ENCODE measurements around the gene DOP1B.
"Not testable (repeated sequence)": the region's sequence is repeated elsewhere in the genome, so short reads cannot be mapped to it uniquely, and the experiment has no call there.

The DOP1B gene

DNA sequence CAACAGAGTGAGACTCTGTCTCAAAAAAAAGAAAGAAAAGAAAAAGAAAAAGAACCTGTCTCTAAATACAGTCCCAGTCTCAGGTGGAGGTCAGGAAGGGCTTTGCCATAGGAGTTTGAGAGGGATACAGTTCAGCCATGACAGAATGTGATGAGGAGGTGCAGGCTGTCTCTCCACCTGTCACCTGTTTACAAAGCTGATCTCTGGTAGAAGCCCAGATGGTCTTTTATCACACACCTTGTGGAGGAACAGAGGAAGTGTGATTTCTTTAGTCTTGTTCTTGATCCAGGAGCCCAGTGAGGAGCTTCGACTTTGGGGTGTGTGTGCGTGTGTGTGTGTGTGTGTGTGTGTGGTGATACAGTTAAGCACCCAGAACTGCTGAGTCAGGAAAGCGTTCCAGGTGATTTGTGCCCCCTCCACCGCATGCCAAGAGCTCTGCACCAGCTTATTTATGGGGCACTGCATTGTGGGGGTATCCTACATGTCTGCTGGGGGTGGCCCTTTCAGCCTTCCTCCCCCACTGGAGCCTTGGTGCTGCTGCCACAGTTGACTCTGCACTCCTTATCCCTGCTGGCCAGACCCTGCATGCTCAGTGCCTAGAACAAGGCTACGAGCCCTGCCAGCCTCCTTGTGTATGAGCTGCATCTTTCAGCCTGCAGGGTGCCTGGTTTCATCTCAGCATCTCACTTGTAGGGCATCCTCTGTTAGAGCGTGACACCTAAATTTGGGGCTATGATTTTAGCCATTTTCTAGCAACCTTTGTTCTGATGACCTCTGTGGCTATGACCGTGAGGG lies 19.3 kb downstream of the DOP1B start:
- no peak for DNase-seq

DNA sequence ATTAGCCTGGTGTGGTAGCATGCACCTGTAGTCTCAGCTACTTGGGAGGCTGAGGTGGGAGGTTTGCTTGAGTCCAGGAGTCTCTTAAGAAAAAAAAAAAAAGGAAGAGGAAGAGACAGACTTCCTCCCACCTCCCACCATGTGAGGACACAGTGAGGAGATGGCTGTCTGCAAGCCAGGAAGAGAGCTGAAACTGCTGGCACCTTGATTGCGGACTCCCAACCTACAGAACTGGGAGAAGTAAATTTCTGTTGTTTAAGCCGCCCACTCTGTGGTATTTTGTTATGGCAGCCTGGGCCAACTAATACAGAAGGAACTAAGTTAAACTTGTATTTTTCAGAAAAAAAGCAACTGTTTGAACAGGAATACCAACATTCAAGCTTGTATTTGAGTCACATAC lies 21.7 kb downstream of the DOP1B start:
- no peak for DNase-seq

DNA sequence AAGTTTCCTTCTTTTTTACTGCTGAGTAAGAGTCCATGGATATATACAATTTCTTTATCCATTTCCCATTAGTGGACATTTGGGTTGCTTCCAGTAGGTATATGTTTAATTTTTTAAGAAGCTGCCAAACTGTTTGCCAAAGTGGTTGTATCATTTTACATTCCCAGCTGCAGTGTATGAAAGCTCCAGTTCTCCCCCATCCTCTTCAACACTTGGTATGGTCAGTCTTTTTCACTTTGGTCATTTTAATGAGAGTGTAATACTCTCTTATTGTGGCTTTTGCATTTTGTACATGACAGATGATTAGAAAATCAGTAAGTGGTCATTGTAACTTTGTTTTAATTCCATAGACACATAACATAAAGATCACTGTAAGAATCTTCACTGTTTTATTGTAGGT lies 22.5 kb downstream of the DOP1B start:
- DNase-seq: no peak

DNA sequence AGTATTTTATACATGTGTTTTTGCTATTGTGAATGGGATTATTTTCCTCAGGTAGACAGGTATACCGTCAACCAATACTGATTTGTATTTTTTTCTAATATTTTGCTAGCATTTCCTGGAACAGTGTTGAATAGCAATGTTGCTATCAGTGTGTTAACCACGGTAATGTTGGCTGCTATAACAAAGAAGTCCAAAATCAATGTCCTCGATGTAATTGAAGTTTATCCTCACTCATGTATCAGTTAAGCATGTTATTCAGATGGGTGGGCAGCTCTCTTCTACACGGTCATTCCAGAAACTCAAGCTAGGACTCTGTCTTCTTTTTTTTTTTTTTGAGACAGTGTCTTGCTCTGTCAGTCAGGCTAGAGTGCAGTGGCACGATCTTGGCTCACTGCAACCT lies 24.3 kb downstream of the DOP1B start:
- no peak for DNase-seq

DNA sequence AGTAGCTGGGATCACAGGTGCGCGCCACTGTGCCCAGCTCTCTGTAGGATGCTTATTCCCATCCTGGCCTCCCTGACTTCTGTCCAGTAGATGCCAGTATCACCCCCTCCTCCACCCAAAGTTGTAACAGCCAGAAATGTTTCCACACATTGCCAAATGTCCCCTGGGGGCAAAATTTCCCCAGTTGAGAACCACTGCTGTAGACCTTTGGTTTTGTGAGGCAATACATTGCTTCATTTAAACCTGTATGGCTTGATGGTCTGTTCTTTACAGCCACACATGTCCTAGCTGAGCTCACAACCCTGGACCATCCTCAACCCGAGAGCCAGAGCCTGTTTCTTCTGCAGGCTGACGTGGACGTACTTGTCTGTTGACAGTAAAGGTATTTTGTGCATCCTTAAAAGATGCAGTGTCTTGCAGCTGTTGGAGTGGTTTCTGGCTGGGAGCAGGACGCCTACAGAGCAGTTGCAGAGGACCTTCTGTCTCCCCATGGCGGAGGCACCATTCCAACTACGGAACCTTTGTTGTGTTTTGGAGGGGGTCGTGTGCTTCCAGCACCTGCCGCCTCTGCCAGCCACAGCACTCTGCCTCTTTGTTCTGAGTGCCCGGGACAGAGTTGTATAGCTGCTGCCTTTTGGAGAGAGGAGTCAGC lies 26.6 kb downstream of the DOP1B start:
- DNase-seq: no peak

DNA sequence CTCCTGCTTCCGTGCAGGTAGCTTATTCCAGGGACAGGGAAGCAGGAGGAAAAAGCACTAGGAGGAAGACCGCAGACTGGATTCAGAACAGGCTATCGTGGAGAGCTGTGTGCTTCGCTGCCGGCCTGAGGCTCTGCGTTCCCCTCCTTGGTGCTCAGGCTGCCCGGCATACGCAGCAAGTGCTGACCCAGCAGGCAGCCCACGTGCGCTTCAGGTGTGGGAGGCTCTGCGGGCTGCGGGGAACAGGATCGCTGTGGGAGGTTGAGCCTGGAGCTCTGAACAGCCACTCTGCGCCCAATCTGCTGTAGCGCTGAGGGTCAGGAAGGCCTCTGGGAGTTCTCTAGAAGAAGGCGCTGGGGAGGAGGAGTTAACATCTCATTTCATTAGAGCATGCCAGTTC lies 27.9 kb downstream of the DOP1B start:
- DNase-seq: no peak

DNA sequence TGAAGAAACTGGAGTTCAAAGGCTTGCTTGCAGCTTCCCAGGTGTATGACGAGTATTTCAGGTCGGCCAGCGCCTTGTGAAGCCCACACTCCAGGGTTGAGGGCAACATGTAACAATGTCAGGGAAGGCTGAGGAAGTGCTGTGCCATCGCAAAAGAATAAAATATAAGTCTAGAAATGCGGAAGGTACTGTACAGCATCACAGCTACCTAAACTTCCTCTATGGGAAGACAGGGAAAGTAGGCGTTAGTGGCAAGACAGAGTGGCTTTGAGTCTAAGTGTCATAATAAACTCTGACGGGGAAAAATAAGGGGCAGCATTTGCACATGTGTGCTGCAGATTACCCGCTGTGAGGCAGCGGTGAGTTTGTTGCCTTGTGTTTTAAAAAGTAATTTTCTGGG lies 28.9 kb downstream of the DOP1B start:
- DNase-seq: no peak

DNA sequence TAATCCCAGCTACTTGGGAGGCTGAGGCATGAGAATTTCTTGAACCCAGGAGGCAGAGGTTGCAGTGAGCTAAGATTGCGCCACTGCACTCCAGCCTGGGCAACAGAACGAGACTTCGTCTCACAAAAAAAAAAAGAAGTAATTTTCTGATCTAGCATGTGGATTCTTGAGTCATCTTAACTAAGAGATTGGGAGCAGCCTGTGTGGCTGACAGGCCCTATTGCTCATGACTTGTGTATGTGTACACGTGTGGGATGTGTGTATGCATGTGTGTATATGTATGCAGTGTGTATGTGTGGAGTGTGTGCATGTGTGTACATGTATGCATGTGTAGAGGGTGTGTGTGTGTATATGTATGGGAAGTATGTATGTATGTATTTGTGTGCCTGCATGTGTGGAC lies 29.5 kb downstream of the DOP1B start:
- DNase-seq: no peak

DNA sequence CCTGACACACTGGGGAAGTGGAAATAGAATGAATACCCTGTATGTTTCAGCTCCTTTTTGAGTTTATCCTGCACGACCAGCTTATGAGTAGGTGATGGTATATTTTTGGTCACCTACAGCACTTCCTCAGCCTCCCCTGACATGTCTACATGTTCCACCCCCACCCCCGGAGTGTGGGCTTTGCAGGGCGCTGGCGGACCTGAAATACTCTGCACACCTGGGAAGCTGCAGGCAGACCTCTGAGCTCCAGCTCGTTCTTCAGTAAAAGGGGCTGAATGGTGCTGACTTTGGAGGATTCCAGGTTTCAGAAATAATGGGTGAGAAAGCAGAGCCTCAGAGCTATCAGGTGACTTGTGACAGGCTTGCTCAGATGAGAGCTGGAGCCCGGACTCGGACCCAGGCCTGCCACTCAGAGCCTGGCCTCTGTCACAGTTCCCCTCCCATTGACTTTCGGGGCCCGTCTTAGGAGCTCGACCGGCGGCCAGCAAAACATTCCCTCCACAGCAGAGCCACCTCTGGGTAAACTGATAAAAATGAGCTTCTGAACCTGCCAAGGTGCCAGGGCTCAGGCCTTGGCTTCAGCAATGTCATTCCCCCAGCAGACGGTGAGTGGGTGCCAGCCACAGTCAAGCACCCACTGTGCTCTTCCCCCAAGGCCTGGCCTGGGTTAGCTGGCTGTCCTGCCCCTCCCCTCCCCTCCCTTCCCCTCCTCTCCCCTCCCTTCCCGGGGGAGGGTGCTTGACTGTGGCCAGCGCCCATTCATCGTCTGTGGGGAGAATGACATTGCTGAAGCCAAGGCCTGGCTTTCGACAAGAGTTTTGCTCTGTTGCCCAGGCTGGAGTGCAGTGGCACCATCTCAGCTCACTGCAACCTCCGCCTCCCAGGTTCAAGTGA lies 30.1 kb downstream of the DOP1B start:
- DNase-seq: no peak

DNA sequence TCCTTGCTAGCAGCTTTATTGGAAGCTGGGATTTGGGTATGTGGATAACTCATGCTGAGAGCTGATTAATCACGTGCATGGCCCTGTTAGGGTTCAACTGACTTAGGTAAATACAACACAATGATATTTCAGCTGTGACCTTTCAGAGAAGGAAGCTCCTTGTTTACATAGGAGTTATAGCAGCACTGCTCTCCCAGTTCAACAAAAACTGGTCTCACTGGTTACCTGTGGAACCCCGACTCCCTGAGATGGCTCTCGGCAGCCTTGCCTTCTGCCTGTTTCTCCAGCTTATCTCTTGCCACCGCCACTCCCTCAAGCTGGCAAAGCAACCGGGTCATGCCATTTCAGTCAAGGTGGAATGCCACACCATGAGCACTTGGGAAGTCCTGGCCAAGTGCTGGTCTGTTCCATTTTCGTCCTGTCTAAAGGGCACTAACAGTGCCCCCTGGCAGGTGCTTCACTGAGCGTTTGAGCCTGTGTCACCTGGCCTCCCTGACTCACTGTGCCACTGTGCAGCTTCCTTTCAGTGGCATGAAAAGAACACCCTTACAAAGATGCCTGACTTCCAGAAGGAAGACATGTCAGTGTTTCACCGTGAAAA lies 31.6 kb downstream of the DOP1B start:
- DNase-seq: no peak

DNA sequence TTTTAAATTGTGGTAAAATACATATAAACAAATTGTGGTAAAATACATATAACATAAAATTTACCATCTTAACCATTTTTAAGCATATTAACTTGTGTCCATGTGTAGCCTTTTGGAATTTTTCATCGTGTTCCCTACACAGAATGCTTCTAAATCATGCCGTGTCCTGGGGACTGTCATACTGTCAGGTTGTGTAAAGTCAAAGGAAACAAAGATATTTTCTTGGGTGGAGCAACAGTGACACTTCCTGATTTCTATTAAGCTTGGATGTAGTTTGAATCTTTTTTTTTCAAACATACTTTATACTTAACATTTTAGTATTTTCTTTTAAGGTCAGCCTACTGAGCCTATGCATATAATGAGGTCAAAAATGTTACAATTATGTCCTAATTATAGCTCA lies 32.3 kb downstream of the DOP1B start:
- no peak for DNase-seq

DNA sequence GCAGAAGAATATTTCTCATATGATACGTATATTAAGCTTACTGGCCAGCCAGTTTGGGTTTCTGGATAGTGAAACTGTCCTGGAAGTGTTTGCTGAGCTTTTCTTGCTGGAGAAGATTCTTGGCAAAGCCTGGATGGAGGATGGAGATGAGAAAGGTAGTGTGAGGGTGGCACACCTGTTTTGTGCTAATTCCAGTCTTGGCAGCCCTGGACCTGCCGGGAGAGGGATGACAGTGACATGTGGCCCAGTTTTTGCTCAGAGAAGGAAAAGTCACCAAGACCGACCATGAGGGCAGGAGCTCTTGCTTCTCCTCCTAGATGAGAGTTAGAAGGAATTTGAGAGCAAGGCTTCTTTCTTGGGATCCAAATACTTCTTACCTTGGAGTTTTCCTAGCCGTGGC lies 34.1 kb downstream of the DOP1B start:
- DNase-seq: no peak

DNA sequence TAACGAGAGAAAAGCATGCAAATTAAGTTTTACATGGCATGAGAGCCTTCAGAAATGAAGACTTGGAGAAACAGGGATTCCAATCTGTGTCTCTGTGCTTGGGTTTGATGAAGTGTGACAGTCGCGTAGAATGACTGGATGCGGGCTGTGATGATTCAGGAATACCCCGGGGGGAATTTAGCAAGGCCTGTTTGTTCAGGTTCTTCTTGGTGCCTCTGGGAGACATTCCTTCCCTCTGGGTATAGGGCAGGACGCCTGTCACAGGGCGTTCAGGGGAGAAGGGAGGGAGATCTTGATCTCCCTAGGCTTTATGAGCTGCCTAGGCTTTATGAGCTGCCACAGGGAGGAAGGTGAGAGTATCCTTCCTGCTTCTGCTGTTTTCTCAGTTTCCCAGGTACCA lies 36.6 kb downstream of the DOP1B start:
- DNase-seq: no peak

DNA sequence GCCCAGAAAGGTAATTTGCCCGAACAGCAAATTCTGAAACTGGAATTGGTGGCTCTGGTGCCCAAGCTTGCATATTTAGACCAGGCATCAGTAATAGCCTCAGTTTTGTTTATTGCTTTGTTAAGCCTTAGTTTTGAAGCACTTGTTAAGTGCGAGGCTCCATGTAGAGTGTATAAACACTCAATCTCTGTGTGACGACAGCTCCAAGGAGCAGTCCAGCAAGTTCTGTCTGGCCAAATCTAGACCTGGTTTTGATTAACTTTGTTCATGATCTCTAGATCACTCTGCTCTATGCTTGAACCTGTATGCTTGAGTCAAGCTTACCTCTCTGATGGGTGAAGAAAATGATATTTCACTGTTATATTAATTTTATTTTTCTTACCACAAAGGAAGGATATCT lies 37.4 kb downstream of the DOP1B start:
- no peak for DNase-seq

DNA sequence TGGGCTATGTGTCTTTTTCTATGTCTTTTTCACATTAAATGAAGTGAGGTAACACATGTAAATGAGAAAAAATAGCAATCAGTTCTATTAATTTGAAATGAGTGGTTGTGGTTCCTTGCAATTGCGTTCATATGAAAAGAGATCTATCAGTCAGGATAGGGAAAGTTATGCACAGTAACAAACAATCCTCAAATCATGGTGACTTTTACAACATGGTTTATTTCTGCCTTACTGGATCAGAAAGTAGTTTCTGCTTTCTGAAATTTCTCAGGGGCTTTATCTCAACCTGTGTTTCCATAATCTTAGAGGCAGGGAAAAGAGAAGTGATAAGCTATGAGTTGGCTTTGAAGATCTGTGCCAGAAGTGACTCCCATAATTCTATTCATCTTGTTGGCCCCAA lies 39.0 kb downstream of the DOP1B start:
- no peak for DNase-seq

DNA sequence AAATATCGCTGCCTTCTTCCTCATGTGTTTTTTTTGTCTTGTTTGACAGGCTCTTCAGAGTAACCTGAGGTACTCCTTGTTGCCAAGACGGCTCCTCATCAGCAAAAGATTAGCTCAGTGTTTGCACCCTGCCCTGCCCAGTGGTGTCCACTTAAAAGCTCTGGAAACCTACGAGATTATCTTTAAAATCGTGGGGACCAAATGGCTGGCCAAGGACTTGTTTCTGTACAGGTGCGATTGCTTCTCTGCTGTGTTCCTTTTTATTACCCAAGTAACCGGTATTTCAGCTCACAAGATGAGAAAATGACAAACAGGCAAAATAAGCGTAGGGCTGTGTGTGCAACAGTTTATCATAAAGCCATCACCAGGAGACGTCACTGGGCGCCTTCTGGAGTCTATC lies 42.4 kb downstream of the DOP1B start:
- DNase-seq: no peak

DNA sequence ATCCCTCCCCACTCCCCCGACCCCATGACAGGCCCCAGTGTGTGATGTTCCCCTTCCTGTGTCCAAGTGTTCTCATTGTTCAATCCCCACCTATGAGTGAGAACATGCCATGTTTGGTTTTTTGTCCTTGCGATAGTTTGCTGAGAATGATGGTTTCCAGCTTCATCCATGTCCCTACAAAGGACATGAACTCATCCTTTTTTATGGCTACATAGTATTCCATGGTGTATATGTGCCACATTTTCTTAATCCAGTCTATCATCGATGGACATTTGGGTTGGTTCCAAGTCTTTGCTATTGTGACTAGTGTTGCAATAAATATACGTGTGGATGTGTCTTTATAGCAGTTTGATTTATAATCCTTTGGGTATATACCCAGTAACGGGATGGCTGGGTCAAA lies 43.0 kb downstream of the DOP1B start:
- not testable (repeated sequence) for DNase-seq

DNA sequence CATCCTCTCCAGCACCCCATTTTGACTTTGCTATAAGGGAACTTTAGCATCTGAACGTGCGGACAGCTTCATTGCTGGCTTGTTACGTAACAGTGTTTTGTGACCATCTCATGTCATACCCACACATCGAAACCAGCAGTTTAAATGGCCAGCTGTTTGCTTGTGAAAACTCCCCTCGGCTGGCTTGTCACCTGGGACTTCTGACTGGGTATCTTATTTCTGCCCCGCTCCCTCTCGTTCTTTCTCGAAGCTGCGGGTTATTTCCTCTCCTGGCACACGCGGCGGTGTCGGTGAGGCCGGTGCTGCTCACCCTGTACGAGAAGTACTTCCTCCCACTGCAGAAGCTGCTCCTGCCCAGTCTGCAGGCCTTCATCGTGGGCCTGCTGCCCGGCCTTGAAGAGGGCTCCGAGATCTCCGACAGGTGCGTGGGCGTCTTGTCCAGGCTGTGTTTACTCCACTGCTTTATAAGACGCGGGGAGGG lies 43.5 kb downstream of the DOP1B start:
- no peak for DNase-seq

DNA sequence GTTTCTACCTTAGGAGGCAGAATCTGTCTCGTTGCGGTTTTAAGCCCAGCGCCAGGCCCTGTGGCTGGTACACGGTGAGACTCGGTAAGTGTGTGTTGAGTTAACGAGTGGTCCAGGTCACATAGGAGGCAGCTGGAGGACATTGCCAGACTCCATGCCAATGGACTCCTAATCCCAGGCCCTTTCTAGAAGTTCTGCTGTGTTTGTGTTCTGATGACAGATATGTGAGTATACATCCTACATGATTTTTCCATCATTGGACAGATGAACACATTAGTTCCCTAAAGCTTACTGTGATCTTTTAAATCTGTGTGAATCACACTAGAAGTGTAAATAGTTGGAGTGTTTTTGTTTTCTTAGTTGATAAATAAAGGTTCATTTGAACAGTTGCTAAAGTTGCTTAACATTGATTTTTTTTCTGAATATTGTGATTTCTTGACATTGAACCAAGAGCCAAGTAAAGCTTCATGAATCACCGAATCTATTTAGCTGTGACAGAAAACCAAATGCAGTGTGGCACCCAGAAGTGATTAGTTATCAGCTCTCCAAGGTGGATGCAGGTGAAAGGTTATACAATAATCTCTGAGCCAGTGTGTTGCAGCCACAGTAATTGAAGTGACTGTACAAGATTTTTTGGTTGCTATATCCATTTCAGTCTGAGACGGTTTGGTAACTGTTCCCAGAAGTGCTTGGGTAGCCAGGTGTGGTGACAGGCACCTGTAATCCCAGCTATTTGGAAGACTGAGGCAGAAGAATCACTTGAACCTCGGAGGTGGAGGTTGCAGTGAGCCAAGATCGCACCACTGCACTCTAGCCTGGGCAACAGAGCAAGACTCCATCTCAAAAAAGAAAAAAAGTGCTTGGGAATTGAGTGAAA lies 46.3 kb downstream of the DOP1B start:
- no peak for DNase-seq

DNA sequence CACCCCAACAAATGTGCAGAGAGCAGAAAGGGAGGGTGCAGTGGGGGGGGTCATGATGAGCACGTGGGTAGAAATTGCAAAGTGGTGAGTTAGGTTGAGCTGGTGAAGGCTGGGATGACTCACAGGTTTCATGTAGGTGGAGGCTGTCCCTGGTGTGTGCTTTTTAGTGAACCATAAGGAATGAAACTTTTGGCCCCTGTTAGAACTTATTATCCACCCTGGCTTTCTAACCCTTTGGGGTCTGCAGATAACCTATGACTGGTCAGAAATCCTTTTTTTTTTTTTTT lies 46.9 kb downstream of the DOP1B start:
- no peak for DNase-seq

DNA sequence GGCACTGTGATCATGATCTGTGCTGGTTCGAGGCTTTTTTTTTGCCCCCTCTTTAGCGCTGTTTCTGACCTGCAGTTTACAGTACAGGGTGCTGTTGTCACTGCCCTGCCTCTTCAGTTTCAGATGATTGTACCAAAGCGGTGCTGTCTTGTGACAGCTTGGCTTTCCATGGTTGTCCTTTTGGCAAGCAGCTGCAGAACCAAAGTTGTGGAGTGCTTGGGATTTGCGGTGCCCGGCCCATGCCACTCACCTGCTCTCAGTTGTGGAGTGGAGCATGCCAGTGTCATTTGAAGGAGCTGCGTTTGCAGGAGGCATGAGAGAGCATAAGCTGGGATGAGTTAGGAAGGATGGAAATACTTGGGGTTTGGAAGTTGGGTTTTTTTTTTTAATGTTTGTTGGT lies 48.4 kb downstream of the DOP1B start:
- DNase-seq: no peak

DNA sequence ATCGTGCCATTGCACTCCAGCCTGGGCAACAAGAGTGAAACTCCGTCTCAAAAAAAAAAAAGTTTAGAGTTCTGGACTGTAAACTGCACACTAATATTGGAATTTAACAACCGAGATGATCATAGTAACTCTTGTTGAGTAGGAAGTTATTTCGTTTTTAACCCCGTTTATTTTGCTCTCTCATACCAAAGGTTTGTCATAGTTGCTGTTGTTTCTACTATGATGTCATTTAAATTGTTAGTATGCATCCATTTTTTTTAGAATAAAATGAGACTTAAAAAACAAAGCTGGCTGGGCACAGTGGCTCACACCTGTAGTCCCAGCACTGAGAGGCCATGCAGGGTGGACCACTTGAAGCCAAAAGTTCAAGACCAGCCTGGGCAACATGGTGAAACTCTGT lies 49.3 kb downstream of the DOP1B start:
- no peak for DNase-seq
